GM18907 (cell line): ENCODE data around the gene LACRT.
"Not testable (repeated sequence)": the region's sequence is repeated elsewhere in the genome, so short reads cannot be mapped to it uniquely, and the experiment has no call there.

Experiments
- ATAC-seq: cut with Tn5 transposase; IDR thresholded peaks from one replicate; pipeline ENCODE4 v1.9.1; 2021; ENCODE audit warnings: mild to moderate bottlenecking, moderate library complexity; ENCODE audit not compliant: unreplicated experiment

LACRT gene

DNA sequence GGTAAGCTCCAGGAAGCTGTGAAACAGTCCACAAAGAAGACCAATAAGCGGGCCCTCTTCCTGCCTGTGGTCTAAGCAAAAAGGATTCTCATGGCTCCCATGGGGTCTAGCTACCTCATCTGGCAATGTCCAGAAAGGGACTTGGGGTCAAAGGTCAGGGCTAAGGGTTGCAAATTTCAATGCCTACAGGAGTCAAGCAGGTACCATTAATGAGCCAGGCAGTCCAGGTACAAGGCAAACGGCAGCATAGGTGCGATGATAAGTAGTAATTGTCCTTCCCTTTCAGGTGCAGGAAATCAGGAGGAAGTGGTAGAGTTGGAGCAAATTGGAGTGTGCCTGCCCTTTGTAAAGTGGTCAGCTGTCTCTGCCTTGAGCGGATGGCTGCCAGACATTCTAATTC lies 6.4 kb upstream of the LACRT start:
- ATAC-seq, result no peak

DNA sequence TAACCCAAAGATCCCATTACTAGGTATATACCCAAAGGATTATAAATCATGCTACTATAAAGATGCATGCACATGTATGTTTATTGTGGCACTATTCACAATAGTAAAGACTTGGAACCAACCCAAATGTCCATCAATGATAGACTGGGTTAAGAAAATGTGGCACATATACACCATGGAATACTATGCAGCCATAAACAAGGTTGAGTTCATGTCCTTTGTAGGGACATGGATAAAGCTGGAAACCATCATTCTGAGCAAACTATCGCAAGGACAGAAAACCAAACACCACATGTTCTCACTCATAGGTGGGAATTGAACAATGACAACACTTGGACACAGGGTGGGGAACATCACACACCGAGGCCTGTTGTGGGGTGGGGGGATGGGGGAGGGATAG lies 4.4 kb upstream of the LACRT start:
- not testable (repeated sequence) for ATAC-seq

DNA sequence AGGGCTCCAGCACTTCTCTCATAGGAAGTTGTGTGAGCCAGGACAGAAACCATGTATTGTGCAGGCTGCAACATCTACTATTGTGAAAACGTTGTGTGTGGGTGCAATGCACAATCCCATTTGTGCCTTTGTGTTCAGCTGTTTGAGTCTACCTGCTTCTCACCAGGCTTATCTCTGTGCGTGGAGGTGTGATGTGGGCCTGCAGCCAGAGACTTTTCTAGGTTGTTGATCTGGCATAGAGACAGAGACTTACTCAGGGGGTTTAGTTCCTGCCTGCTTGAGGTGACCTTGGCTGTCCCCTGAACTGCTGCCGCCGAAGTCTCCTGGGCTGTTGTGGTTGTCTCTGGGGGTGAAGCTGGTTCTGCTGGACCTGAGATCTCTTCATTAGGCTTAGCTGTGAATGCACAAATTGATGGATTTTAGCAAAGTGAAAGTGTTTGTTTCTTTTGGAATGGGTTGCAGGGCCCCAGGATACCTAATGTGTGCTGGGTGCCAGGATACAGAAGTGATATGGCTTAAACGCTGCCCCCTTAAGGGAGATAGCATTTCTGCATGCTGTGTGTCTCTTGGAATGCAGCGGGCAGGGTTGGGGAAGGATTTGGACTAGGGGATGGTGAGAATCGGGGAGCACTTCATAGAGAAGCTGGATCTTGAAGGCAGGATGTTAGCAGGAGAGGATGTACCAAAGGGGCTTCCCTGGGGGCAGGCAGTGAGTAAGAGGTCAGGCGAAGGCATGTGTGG lies 2.5 kb downstream of the LACRT start:
- no peak for ATAC-seq

DNA sequence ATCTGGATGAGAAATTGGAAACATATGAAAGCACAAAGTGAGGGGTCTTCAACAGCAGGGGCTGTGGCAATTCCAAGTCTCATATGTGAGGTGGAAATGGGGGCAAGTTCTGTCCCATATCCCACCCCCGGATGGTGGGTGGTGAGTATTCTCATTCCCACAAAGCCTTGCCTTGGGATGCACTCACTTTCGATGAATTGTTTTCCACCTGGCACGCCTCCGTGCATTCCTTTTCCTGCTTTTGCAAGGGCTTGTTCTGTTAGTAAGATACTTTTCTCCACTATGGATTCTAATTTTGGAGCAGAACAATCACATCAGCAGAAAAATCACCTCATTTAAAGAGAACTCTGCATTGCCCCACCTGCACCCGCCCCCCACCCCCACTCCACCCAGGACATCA lies 3.1 kb downstream of the LACRT start:
- ATAC-seq, result no peak

DNA sequence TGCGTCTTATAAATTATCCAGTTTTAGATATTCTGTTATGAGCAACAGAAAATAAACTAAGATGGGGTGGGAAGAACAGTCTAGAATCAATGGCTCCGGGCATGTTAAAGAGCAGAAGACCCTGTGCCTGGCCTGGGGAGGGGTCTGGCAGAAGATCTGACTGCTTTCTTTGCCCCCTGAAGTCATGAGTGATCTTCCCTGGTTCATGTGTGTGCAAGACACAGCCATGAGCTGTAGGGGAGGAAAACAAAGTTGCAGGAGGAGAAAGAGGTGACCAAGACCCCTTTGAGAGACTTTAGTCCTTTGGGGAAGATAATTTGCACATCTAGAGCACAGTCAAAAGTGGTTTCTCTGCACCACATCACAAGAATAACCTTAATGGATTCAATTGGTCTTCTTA lies 4.8 kb downstream of the LACRT start:
- ATAC-seq, result no peak

DNA sequence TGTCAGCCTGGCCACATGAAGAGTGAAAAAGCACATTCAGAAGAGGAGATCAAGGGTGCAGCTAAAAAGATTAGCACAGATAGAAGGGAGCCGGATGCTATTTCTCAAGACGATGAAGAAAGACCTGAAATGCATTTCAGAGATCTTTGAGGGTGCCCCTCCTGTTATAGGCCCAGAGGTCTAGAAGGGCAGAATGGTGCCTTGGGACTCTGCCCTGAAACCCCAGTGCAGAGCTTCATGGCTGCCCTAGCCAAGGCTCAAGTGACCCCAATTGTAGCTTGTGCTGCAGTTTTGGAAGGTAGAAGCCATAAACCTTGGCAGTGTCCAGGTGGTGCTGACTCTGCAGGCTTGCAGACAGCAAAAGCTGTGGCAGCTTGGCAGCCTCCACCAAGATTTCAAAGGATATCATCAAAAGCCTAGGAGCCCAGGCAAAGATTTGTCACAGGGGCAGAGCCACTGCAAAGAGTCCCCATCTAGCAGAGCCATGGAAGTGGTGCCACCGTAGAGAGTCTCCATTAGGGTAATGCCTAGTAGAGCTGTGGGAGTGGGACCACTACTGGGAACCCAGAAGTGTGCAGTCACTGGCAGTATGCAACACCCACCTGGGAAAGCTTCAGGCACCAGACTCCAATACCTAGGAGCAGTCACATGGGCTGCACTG lies 6.4 kb downstream of the LACRT start:
- no peak for ATAC-seq

DNA sequence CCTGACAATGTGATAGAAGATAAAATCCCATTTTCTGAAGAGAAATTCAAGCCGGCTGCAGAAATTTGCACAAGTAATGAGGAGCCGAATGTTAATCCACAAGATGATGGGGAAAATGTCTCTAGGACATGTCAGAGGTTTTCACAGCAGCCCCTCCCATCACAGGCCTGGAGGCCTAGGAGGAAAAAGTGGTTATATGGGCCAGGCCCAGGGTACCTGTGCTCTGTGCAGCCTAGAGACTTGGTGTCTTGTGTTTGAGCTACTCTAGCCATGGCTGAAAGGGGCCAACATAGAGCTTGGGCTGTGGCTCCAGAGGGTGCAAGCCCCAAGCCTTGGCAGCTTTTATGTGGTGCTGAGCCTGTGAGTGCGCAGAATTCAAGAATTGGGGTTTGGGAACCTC lies 7.4 kb downstream of the LACRT start:
- no peak for ATAC-seq

DNA sequence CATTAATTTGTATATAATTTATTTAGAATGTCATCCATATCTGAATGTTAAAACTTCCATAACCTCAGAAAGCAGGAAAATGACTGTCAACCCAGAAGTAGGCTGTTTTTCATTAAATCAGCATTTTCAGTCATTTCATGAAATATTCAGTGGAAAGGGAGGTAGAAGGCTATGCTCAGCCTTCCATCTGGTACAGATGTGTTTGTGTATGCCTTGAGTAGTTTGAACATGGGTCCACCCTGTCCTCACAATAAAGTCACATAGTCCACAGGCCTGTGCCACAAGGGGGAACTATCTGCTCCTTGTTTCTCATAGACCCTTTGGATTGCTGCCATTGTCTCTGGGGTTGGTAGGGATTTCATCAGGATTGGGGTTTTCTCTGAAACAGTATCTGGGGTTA lies 9.1 kb downstream of the LACRT start:
- ATAC-seq, result no peak

DNA sequence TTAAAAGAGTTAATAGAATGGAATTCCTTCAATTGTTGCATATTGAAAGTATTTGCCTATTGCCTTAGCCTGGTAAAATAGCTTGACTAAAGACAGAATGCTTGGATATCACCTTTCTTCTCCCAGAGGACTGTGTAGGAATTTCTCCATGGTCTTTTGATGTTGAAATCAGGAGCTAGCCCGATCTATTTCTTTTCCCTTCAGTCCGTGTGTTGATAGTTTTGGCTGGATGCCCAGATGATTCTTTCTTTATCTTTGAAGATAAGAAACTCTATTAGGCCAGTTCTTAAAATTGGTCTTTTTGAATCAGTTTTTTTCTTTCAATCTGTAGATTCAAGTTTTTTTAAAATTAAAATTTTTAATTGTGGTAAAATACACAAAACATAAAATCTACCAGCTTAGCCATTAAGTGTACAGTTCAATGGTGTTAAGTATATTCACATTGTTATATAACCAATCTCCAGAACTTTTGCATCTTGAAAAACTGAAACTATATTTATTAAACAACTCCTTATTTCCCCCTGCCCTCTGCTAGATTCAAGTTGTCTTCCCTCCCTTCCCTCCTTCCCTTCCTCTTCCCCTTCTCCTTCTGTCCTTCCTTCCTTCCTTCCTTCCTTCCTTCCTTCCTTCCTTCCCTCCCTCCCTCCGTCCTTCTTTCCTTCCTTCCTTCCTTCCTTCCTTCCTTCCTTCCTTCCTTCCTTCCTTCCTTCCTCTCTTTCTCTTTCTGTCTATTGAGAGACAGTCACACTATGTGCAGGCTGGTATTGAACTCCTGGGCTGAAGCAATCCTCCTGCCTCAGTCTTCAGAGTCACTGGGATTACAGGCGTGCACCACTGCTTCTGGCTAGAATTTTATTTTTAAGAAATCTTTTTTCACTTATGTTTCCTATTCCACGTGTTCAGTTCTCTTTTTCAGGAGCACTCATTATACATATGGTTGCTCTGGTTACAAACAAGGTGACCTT lies 10.1 kb downstream of the LACRT start:
- ATAC-seq, result no peak

DNA sequence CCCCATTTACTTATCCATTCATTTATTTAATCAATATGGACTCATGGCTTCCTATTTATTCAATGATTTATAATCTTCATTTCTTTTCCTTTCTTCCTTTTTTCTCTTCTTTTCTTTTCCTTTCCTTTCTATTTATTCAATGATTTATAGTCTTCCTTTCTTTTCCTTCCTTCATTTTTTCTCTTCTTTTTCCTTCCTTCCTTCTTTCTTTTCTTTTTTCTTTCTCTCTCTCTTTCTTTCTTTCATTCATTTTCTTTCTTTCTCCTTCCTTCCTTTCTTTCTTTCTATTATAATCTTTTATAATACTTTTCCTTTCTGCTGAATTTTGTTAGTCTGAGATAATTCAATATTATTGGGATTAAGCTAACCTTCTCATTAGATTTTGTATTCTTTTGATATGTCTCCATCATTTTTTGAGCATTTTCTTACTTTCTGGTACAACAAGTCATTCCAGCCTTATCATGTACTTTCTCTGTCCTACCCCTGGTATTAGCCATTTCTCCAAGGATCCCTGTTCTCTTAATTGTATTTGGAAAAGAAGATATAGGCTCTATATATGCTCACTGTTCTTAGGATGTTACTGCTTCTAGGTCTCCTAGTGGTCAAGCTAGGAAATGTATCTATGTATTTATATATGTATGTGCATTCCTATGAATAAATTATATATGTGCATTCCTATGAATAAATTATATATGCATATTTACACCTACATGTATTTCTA lies 12.1 kb downstream of the LACRT start:
- ATAC-seq, result no peak

DNA sequence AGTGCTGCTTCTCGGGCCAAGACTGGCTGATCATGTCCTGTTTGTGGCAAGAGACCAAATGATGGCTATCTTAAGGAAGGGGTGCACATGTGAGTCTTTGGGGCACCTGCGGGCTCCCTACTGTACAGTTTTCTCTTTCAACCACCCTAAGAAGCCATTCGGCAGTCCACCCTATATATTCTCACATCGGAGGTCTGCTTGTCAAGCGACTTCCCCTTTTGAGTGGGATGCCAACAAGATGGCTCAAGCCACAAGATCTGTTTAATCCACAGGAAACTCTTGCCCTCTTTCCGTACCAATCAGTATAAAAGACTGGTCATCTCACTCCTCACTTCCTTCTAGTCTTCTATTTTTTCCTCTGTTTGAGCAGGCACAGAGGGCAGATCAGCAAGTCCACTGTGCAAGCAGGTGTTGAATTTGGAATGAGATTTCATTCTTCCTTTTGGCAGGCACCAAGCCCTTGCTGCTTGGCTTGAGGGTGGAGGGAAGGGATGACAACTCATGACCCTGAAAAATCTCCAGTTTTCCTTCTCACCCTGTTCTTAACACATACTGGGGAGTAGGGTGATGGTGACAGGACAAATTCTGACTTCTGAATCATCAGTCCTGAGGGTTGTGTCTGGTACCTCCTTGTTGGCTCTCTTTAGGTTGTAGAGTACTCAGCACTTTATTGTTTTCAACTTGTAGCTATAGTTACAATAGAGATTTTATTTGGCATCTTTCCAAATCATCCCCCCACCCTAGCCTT lies 17.6 kb downstream of the LACRT start:
- ATAC-seq, result no peak

DNA sequence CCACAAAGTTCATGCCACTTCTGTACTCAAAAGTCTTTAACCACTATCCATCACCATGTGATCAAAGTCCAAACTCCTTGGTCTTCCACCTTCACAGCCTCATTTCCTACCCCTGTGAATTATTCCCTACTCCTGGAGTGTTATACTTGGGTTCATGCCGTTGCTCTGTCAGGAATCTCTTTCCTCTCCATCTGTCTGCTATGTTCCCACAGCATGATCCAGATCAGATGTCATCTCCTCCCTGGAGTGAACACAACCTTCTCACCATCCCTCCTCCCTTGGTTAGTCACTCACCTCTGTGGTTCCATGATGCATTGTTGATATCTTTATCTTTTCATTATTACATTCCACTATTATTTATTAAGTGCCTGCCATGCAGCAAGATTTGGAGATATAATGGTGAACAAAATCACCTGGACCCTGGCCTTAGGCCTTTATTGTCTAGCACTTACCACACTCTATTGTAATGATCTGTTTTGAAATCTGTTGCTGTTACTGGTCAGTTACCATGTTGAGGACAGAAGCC lies 22.4 kb downstream of the LACRT start:
- no peak for ATAC-seq

DNA sequence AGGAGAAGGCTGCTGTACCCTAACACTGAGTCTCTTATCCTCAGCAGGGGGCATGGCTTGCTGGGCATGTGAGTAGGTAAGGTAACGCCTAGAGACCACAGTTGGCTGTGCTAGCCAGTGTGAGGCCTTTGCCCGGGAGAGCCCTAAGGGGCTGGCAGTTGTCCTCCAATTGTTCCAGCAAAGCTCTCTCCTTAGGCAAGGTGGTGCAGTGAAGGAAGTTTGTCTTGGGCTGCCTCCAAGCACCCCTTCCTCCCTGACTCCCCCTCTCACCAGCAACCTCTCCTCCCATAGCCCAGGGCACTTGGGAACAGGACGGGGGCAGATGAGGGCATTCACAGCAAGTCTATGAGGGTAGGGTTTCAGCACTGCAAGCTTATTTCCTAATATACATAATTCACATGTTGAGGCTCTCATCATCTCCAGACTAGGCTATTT lies 23.0 kb downstream of the LACRT start:
- no peak for ATAC-seq

DNA sequence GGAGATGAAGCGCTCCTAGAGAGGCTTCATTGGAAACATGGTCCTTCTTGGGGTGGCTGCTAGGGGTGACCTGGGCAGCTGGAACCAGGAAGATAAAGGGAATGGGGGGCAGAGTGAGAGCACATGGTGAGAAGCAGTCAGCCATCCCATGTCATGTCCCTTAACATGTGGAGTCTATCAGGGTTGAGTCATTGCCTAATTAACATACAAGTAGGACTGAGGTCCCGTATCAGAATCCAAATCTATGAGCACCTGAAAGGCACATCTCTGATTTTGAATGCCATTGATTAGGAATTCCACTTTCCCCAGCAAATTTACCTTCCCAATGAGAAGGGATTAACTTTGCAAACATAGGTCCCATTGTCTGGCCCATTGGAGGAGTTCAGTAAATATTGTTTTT lies 25.9 kb downstream of the LACRT start:
- no peak for ATAC-seq

DNA sequence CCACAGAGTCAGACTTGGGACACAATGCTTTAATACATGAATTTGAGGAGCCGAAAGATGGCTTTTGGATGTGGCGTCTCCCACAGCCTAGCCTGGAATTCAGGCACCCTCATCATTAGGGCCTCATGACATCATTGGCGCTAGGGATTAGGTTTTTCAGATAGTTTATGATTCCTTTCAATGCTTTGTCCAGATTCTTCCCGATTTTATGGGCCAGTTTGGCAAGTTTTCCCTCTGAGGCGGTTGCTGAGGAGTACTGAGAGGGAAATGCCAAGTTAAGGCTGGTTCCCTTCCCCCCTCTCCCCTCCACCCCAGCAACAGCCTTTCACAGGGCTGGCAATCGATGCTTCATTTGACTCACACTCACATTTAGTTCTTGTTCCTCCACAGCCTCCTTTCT lies 26.5 kb downstream of the LACRT start:
- no peak for ATAC-seq

DNA sequence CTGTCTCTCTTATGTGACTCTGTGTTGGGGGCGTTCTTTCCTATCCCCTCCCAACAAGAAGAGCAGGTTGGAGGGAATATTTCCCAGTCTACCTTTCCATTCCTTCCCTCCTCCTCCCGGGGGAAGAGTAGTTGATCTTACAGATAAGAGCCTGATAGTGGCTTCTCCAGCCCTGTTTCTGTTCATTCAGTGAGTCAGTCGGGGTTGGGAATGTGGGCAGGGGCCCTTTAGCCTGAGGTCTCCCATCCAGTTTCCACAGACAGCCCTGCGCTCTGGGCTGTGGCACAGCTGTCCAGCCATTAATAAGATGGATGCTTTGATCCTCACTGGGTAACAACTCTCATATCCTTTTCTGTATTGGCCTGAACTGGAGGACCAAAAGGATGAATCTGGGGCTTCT lies 28.1 kb downstream of the LACRT start:
- ATAC-seq, result no peak

DNA sequence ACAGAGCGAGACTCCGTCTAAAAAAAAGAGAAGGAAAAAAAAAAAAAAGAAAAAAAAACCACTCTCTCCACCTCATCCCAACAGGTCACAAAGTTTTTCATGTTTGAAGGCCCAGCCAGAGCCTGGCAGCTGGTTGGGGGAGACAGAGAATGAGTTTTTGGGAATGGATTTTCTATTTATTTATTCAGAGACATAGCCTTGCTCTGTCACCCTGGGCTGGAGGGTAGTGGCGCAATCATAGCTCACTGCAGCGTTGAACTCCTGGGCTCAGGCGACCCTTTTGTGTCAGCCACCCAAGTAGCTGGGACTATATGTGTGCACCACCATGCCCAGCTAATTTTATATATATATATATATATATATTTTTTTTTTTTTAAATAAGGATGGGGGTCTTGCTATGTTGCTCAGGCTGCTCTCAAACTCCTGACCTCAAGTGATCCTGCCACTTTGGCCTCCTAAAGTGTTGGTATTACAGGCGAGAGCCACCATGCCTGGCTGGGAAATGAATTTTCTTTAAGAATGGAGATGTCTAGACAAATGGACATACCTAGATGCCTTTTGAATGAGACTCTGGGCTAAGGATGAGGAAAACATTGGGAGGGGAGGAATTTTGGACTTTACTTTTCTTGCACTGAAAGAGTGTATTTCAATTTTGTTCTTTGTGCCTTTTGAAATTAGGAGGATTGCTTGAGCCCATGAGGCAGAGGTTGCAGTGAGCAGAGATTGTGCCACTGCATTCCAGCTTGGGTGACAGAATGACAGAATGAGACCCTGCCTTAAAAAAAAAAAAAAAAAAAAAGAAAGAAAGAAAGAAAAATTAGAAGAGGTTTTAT lies 29.3 kb downstream of the LACRT start:
- no peak for ATAC-seq

DNA sequence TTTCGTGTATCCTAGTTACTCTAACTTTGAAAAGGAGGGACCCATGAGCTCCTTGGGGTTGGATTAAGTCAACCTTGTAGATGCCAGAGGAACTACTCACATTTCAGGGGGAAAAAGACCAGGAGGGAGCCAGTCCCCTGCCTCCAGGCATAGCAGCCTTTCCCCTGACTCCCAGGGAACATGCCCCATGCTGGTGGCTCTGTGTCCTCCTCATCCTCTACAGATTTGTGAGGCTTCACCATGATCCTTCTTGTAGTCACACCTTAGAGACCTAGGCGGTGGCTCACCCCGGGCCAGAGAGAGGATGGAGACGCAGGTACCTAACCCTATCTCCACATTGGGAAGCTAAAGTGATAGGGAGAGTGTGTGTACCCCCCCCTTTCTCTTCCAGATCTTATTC lies 30.3 kb downstream of the LACRT start:
- no peak for ATAC-seq

DNA sequence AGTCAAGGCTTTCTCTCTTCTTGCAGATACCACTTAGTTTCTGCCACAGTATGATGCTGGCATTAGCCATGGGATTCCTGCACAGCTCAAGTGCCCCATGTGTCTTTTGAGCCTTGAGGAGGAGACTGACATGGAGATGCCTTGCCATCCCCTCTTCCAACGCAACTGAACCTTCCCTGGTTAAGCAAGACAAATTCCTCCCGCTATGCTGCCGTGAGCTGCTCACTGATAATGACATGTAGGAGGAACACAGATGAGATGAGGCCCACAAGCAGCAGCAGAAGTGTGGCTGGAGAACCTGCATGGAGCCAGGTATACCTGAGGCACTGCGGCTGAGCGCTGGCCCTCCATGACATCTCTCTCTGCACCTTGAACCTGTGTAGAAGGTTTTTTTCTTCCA lies 30.8 kb downstream of the LACRT start:
- no peak for ATAC-seq
